ENCODE data around the gene MGAT5.

MGAT5 gene

GRCh38 chr2:134226601-134227000 lies 27.3 kb upstream of the MGAT5 start:
- 73% methylated on average over 4 of the region's 4 CpGs for WGBS
- no peak overlapping the region for H2BK12ac ChIP-seq (ENCODE audit: low read length in 2 of 2)
- peaks cover 28% of the 10 kb centered on the region for H3K79me1 ChIP-seq (replicated peaks; ENCODE audit: low read length, poor library complexity, severe bottlenecking)
- H3K9me3 ChIP-seq (ENCODE audit: control insufficient read depth, low read length): peaks cover 6% of the 10 kb centered on the region
- peak overlapping the region in 1 of 2 experiments; percentile 24 for H3K18ac ChIP-seq (ENCODE audit: low read depth in 1 of 2, low read length in 2 of 2)
- no peak overlapping the region for H2AFZ ChIP-seq (ENCODE audit: low read depth, low read length)
- H3K4me1 ChIP-seq (ENCODE audit: control insufficient read depth, insufficient read depth, low read depth, low read length): peaks cover 3% of the 10 kb centered on the region
- no peak overlapping the region for H2BK120ac ChIP-seq (ENCODE audit: low read depth, low read length)
- no peak overlapping the region for H3K23ac ChIP-seq (ENCODE audit: low read length in 2 of 2)
- no peak overlapping the region for H4K8ac ChIP-seq (ENCODE audit: low read length)
- no peak overlapping the region for H2BK15ac ChIP-seq (ENCODE audit: low read depth, poor library complexity, severe bottlenecking)
- H3K27me3 ChIP-seq (ENCODE audit: control insufficient read depth in 1 of 2, insufficient read depth in 1 of 2, low read length in 2 of 2): no peaks in the 10 kb centered on the region
- no peak for DNase-seq
- H2AK5ac ChIP-seq (ENCODE audit: low read length, severe bottlenecking): no peak overlapping the region
- H2BK5ac ChIP-seq (ENCODE audit: low read depth, low read length, poor library complexity, severe bottlenecking): no peak overlapping the region
- H3K4ac ChIP-seq (ENCODE audit: low read depth in 1 of 2, low read length in 2 of 2): no peak overlapping the region
- no peak overlapping the region for H4K91ac ChIP-seq (ENCODE audit: low read length)
- H3K27ac ChIP-seq (ENCODE audit: low read length, poor library complexity, severe bottlenecking): no peak overlapping the region
- no peak overlapping the region for H3K4me3 ChIP-seq (ENCODE audit: insufficient read depth in 1 of 2, low read depth in 1 of 2, low read length in 2 of 2)
- no peaks in the 10 kb centered on the region for H3K36me3 ChIP-seq (ENCODE audit: control insufficient read depth in 1 of 2, insufficient read depth in 2 of 2, low read depth in 1 of 2, low read length in 2 of 2)
- no peak overlapping the region for H3K14ac ChIP-seq (ENCODE audit: low read length in 2 of 2)
- H3K9ac ChIP-seq (ENCODE audit: low read length): no peak overlapping the region
- no peak overlapping the region for H3K4me2 ChIP-seq (ENCODE audit: low read length, poor library complexity, severe bottlenecking)

GRCh38 chr2:134227666-134228065 lies 26.2 kb upstream of the MGAT5 start:
- Histone ChIP-seq H2AK5ac (ENCODE audit: low read length, severe bottlenecking) (no peak overlapping the region), H3K9ac (ENCODE audit: low read length) (no peak overlapping the region), H3K4me3 (ENCODE audit: insufficient read depth in 1 of 2, low read depth in 1 of 2, low read length in 2 of 2) (no peak overlapping the region), H3K27me3 (ENCODE audit: control insufficient read depth in 1 of 2, insufficient read depth in 1 of 2, low read length in 2 of 2) (no peaks in the 10 kb centered on the region), H3K9me3 (ENCODE audit: control insufficient read depth, low read length) (peaks cover 6% of the 10 kb centered on the region), H3K4ac (ENCODE audit: low read depth in 1 of 2, low read length in 2 of 2) (no peak overlapping the region), H3K79me1 (replicated peaks; ENCODE audit: low read length, poor library complexity, severe bottlenecking) (peaks cover 32% of the 10 kb centered on the region), H2BK5ac (ENCODE audit: low read depth, low read length, poor library complexity, severe bottlenecking) (no peak overlapping the region), H2BK12ac (ENCODE audit: low read length in 2 of 2) (no peak overlapping the region), H4K8ac (ENCODE audit: low read length) (no peak overlapping the region), H3K4me2 (ENCODE audit: low read length, poor library complexity, severe bottlenecking) (no peak overlapping the region), H3K23ac (ENCODE audit: low read length in 2 of 2) (no peak overlapping the region), H2BK15ac (ENCODE audit: low read depth, poor library complexity, severe bottlenecking) (no peak overlapping the region), H3K18ac (ENCODE audit: low read depth in 1 of 2, low read length in 2 of 2) (no peak overlapping the region), H3K4me1 (ENCODE audit: control insufficient read depth, insufficient read depth, low read depth, low read length) (peaks cover 8% of the 10 kb centered on the region), H3K36me3 (ENCODE audit: control insufficient read depth in 1 of 2, insufficient read depth in 2 of 2, low read depth in 1 of 2, low read length in 2 of 2) (no peaks in the 10 kb centered on the region), H4K91ac (ENCODE audit: low read length) (no peak overlapping the region), H3K14ac (ENCODE audit: low read length in 2 of 2) (no peak overlapping the region), H3K27ac (ENCODE audit: low read length, poor library complexity, severe bottlenecking) (no peak overlapping the region), H2BK120ac (ENCODE audit: low read depth, low read length) (no peak overlapping the region), H2AFZ (ENCODE audit: low read depth, low read length) (no peak overlapping the region)
- WGBS: 95% methylated on average over 3 of the region's 3 CpGs
- DNase-seq: no peak

- Histone ChIP-seq H3K4me3 (ENCODE audit: insufficient read depth in 1 of 2, low read depth in 1 of 2, low read length in 2 of 2) (no peak overlapping the region), H2BK12ac (ENCODE audit: low read length in 2 of 2) (no peak overlapping the region), H2AFZ (ENCODE audit: low read depth, low read length) (no peak overlapping the region), H3K79me1 (replicated peaks; ENCODE audit: low read length, poor library complexity, severe bottlenecking) (peaks cover 32% of the 10 kb centered on the region), H2BK5ac (ENCODE audit: low read depth, low read length, poor library complexity, severe bottlenecking) (no peak overlapping the region), H3K23ac (ENCODE audit: low read length in 2 of 2) (no peak overlapping the region), H3K4ac (ENCODE audit: low read depth in 1 of 2, low read length in 2 of 2) (no peak overlapping the region), H4K91ac (ENCODE audit: low read length) (no peak overlapping the region), H3K9me3 (ENCODE audit: control insufficient read depth, low read length) (peaks cover 6% of the 10 kb centered on the region), H3K4me1 (ENCODE audit: control insufficient read depth, insufficient read depth, low read depth, low read length) (peaks cover 8% of the 10 kb centered on the region), H3K27me3 (ENCODE audit: control insufficient read depth in 1 of 2, insufficient read depth in 1 of 2, low read length in 2 of 2) (no peaks in the 10 kb centered on the region), H3K14ac (ENCODE audit: low read length in 2 of 2) (no peak overlapping the region), H3K27ac (ENCODE audit: low read length, poor library complexity, severe bottlenecking) (no peak overlapping the region), H3K36me3 (ENCODE audit: control insufficient read depth in 1 of 2, insufficient read depth in 2 of 2, low read depth in 1 of 2, low read length in 2 of 2) (no peaks in the 10 kb centered on the region), H3K18ac (ENCODE audit: low read depth in 1 of 2, low read length in 2 of 2) (no peak overlapping the region), H2AK5ac (ENCODE audit: low read length, severe bottlenecking) (no peak overlapping the region), H3K4me2 (ENCODE audit: low read length, poor library complexity, severe bottlenecking) (no peak overlapping the region), H3K9ac (ENCODE audit: low read length) (no peak overlapping the region), H2BK15ac (ENCODE audit: low read depth, poor library complexity, severe bottlenecking) (no peak overlapping the region), H4K8ac (ENCODE audit: low read length) (no peak overlapping the region), H2BK120ac (ENCODE audit: low read depth, low read length) (no peak overlapping the region)
- 59% methylated on average over 2 of the region's 2 CpGs for WGBS
- DNase-seq: no peak
Observed at GRCh38 chr2:134228493-134228903, 25.4 kb upstream of the MGAT5 start.

- Histone ChIP-seq H3K9ac (ENCODE audit: low read length) (no peak overlapping the region), H3K36me3 (ENCODE audit: control insufficient read depth in 1 of 2, insufficient read depth in 2 of 2, low read depth in 1 of 2, low read length in 2 of 2) (no peaks in the 10 kb centered on the region), H2AK5ac (ENCODE audit: low read length, severe bottlenecking) (no peak overlapping the region), H3K27me3 (ENCODE audit: control insufficient read depth in 1 of 2, insufficient read depth in 1 of 2, low read length in 2 of 2) (no peaks in the 10 kb centered on the region), H3K4ac (ENCODE audit: low read depth in 1 of 2, low read length in 2 of 2) (no peak overlapping the region), H3K18ac (ENCODE audit: low read depth in 1 of 2, low read length in 2 of 2) (no peak overlapping the region), H3K4me3 (ENCODE audit: insufficient read depth in 1 of 2, low read depth in 1 of 2, low read length in 2 of 2) (no peak overlapping the region), H3K9me3 (ENCODE audit: control insufficient read depth, low read length) (peaks cover 6% of the 10 kb centered on the region), H2BK5ac (ENCODE audit: low read depth, low read length, poor library complexity, severe bottlenecking) (no peak overlapping the region), H3K4me1 (ENCODE audit: control insufficient read depth, insufficient read depth, low read depth, low read length) (peaks cover 8% of the 10 kb centered on the region), H4K91ac (ENCODE audit: low read length) (no peak overlapping the region), H2BK15ac (ENCODE audit: low read depth, poor library complexity, severe bottlenecking) (no peak overlapping the region), H2AFZ (ENCODE audit: low read depth, low read length) (no peak overlapping the region), H3K23ac (ENCODE audit: low read length in 2 of 2) (no peak overlapping the region), H4K8ac (ENCODE audit: low read length) (no peak overlapping the region), H3K4me2 (ENCODE audit: low read length, poor library complexity, severe bottlenecking) (no peak overlapping the region), H2BK120ac (ENCODE audit: low read depth, low read length) (no peak overlapping the region), H3K79me1 (replicated peaks; ENCODE audit: low read length, poor library complexity, severe bottlenecking) (peaks cover 36% of the 10 kb centered on the region), H3K14ac (ENCODE audit: low read length in 2 of 2) (no peak overlapping the region), H2BK12ac (ENCODE audit: low read length in 2 of 2) (no peak overlapping the region), H3K27ac (ENCODE audit: low read length, poor library complexity, severe bottlenecking) (no peak overlapping the region)
- no peak for DNase-seq
- no CpG with 5 or more reads among the region's 2 CpGs for WGBS
Observed at GRCh38 chr2:134229540-134229939, 24.3 kb upstream of the MGAT5 start.

All from mesenchymal stem cell (in vitro differentiated cells and primary cell).